NCI-H2029 (cell line): ENCODE results near the gene DUSP28.

Source experiments
- DNase-seq: peaks from one replicate; lab custom pipeline; 2025; lab: John Stamatoyannopoulos, UW

DUSP28 gene

DNA sequence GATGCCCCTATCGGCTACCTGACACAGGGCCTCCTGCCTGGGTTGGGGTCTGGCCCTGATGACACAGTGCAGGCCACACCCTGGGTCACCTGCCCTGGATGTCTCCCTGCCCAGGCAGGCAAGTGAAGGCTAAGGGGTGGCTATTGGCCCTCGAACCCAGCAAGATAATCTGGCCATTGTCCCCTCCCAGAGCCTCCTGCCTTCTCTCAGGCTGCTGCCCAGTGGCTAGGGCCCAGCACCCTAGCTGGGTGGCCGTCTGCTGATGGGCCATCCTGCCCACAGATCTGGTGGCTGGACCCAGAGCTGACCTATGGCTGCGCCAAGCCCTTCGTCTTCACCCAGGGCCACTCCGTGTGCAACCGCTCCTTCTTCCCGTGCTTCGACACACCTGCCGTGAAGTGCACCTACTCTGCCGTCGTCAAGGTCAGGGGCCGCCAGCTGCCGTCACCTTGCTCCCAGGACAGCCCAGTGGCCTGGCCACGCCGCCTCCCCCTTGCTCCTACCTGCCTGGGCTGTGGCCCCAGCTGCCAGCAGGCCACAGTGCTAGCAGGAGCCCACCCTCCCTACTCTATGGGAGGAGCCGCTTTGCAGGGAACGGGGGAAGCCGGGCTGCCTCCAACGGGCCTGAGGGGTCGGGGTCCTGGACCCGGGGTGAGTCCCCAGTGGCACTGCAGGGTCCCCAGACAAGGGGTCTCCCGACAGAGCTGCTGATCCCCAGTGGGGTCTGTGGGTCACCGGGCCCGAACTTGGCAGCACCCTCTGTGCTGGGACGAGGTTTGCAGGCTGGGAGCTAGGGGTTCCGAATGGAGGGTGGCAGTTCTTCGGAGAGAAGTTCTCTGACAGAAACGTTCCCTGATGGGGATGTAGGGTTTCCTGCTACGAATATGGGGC, 12.2 kb downstream of the DUSP28 start:
- no peak for DNase-seq

DNA sequence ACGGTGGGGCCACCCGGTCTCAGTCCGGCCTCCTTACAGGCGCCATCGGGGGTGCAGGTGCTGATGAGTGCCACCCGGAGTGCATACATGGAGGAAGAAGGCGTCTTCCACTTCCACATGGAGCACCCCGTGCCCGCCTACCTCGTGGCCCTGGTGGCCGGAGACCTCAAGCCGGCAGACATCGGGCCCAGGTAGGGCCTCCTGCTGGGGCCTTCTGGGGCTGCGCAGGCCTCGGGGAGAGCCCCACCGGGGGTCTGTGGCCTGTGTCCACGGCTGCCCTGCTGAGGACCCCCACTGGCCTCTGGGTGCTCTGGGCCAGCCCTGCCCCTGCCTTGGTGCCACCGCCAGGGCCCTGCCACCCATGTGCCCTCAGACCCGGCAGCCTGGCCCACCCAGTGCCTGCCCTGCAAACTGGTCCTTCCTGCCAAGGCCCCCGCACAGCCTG, 12.9 kb downstream of the DUSP28 start:
- no peak for DNase-seq

DNA sequence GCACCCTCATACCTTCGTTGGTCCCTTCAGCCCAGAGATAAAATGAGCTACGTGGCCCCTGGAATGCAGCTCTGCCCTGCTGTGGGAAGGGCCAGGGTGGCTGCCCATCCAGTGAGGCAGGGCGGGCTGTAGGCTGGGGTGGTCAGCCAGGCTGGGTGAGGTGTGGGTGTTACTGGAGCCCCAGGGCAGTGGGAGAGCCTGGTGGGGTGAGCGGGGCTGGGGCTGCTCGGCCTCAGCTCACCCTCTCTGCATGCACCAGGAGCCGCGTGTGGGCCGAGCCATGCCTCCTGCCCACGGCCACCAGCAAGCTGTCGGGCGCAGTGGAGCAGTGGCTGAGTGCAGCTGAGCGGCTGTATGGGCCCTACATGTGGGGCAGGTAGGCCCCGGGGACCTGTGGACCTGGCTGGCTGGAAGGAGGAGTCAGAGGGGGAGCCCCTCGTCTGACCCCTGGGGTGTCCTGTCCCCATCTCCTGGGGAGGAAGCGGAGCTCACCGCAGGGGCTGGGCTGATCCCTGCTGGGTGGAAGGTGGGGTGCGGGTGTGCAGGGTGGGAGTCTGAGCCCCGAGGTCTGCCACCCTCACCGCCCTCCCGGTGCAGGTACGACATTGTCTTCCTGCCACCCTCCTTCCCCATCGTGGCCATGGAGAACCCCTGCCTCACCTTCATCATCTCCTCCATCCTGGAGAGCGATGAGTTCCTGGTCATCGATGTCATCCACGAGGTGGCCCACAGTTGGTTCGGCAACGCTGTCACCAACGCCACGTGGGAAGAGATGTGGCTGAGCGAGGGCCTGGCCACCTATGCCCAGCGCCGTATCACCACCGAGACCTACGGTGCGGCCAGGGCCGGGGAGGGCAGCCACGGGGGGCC, 13.6 kb downstream of the DUSP28 start:
- no peak for DNase-seq

DNA sequence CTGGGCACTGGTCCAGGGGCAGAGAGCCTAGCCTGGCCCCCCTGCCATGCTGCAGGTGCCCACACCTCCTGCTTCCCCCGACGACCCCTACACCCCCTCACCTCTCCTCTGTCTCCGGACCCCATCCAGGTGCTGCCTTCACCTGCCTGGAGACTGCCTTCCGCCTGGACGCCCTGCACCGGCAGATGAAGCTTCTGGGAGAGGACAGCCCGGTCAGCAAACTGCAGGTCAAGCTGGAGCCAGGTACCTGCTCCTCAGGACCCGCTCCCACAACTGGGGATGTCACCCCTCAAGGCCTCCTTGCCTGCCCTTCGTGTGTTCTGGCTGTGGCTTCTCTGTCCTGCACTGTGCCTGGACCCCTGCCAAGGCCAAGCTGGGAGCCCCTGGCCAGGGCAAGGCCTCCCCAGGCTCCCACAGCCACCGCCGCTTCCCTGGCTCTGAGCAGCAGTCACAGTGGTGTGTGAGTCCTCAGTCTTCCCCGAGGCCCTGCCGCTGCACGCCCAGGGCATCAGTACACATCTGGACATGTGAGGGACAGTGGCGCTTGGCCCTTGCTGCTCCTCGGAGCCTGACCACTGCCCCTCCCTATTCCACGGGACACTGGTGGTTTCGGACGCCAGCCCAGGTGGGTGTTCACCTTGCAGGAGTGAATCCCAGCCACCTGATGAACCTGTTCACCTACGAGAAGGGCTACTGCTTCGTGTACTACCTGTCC, 14.4 kb downstream of the DUSP28 start:
- no peak for DNase-seq

DNA sequence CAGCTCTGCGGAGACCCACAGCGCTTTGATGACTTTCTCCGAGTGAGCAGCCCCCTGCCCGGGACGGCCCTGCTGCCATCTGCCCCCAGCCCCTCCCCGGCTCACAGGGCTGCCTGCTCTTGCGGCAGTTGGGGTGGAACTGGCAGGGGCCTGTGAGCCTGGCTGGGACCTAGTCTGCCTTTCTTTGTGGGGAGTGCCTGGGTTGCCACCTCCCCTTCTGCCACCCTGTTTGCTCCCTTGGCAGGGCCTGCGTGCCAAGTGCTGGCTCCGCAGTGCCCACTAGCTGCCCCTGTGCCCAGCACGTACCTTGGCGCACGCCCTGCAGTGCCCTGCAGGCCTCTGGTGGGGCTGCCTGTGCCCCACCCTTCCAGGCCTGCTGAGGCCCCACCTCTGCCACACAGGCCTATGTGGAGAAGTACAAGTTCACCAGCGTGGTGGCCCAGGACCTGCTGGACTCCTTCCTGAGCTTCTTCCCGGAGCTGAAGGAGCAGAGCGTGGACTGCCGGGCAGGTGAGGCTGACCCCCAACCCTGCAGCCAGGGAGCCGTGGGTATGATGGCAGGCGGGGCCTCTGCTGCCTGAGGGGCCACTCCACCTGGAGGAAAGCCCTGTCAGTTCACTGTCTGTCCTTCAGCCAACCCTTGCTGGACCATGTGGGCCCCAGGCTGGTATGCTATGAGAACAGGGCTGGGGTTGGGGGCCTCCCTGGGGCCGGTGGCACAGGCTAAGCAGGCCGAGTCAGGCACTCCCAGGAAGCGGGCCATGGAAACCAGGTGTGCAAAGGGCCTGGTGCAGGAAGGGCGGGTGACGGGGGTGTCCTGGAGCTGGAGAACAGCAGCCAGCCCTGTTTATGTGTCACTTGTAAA, 15.2 kb downstream of the DUSP28 start:
- DNase-seq: no peak

DNA sequence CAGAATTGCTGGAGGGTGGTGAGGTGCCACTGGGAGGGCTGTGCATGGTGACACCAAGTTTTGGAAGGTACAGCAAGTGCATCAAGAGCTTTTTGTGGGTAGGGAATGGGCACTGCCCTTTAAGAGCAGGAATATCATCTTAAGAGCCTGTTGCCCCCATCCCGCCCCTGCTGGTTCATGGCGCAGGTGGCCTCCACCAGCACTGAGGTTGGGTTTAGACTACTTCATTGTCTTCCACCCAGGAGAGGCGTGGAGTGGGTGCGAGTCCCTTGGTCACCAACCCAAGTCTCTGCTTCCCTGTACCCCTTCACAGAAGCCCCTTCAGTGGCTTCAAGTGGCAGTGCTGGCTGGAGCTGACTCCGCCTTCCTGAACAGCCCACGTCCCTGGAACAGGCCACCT, 15.9 kb downstream of the DUSP28 start:
- DNase-seq: no peak

DNA sequence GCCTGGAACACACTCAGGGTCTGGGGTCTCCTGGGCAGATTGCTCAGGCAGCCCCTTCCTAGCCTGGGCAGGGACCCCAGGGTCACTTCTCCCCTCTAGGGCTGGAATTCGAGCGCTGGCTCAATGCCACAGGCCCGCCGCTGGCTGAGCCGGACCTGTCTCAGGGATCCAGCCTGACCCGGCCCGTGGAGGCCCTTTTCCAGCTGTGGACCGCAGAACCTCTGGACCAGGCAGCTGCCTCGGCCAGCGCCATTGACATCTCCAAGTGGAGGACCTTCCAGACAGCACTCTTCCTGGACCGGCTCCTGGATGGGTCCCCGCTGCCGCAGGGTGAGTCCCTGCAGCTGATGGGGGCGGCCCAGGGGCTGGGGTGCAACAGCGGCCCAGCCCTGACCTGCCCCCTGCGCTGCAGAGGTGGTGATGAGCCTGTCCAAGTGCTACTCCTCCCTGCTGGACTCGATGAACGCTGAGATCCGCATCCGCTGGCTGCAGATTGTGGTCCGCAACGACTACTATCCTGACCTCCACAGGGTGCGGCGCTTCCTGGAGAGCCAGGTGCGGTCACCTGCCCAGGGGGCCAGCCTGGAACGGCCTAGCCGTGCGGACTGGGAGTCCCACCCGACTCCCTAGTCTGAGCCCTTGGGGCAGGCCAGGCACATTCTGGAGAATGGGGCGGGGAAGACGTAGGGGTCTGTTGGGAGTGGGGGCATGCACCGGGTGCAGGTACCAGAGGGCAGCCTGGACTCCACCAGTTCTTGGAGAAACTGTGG, 16.5 kb downstream of the DUSP28 start:
- DNase-seq: no peak

DNA sequence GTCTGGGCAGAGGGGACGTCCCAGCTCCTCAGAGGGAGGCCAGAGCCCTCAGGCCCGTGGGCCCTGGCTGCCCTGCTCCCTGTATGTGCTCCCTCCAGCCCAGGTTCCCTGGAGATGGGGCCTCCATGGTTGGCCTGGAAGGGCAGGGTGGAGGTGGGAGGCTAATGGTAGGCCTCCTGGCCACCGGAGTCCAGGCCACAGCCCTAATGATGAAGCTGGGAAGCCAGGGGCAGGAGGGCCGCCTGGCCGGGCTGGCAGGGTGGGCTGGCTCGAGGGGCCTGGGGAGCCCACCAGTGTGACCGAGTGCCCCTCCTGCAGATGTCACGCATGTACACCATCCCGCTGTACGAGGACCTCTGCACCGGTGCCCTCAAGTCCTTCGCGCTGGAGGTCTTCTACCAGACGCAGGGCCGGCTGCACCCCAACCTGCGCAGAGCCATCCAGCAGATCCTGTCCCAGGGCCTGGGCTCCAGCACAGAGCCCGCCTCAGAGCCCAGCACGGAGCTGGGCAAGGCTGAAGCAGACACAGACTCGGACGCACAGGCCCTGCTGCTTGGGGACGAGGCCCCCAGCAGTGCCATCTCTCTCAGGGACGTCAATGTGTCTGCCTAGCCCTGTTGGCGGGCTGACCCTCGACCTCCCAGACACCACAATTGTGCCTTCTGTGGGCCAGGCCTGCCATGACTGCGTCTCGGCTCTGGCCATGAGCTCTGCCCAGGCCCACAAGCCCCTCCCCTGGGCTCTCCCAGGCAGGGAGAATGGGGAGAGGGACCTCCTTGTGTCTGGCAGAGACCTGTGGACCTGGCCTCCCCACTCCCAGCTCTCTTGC, 17.3 kb downstream of the DUSP28 start:
- no peak for DNase-seq

DNA sequence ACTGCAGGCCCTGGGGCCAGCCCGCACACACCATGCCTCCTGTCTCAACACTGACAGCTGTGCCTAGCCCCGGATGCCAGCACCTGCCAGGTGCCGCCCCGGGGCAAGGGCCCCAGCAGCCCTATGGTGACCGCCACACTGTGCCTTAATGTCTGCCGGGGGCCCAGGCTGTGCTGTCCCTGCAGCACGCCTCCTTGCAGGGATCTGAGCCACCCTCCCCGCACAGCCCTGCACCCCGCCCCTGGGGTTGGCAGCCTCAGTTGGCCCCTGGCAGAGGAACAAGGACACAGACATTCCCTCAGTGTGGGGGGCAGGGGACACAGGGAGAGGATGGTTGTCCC, 17.9 kb downstream of the DUSP28 start:
- no peak for DNase-seq

DNA sequence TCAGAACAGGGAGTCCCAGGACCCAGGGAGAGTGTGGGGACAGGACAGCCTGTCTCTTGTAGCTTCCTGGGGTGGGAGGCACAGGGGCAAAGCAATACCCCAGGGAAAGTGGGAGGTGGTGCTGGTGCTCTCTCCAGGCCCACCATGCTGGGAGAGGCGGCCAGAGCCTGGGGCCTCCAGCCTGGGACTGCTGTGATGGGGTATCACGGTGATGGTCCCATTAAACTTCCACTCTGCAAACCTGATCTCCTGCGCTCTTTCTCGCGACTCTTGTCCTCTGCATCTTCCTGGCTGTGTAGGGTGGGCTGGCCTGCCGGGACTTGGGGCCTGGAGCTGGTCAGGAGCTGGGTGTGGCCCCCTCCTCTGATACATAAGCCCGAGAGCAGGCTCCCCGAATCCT, 18.3 kb downstream of the DUSP28 start:
- DNase-seq: no peak

DNA sequence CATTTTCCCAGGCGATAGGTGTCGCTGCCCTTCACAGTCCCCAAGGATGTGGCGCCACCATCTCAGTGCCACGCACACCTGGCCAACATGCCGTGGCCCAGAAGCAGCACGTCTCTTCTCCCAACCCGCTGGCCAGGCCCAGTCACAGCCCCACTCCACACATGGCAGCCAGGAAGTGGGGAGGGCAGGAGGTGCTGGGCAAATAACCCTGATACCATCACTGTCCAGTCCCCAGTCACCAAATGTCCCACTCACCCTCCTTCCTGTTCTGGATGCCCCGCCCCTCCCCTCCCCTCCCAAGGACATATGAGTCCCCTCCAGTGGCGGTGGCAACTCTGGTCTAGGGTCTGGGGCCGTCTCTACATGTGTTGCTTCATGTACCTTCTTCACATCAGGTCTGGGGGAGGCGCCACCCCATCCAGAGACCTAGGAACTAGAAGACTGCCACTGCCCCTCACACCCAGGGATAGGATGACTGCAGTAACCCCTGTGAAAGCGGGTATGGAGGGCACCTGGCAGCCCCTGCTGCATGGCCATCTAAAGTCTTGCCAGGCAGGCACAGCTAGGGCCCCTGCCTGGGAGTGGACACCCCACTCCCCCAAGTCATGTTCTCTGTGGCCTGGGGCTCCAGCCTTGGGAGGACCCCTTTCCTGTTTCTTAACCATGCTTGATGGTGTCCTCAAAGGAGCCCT, 19.1 kb downstream of the DUSP28 start:
- DNase-seq: no peak

DNA sequence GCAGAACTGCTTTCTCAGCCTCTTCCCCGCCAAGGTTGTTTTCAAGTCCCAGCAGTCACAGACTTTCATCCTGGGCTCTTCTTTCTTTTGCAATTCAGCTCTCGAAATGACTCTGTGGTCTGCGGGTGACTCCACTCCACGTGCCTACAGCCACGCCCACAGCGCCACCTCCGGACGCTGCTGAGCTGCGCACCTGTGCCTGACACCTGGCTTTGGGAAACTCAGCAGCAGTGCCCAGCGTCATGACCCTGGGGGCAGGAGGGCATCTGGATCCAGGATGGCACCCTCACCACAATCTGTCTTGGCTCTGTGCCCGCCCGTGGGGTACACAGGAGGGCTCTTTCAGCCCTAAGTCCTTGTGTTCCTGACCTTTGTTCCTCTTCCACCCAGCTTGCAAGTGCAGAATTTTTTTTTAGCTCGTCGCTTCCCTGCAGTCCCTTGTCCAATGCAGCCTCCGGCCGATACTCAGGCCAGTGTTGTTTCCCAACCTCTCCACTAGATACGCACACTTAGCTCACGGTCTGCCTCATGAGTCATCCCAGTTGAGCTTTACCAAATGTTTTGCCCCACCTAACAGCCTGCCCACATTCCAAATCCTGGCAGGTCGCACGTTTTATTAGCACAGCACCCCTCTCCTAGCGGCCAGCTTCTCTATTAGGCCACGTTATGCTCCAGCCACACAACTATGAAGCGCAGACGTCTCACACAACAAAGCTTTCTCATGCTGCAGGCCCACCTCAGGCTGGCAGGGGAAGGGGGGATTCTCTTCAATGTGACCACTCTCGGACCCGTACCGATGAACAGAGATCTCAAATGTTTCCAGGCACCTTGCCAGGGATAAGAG, 19.8 kb downstream of the DUSP28 start:
- peak; percentile 22 for DNase-seq

DNA sequence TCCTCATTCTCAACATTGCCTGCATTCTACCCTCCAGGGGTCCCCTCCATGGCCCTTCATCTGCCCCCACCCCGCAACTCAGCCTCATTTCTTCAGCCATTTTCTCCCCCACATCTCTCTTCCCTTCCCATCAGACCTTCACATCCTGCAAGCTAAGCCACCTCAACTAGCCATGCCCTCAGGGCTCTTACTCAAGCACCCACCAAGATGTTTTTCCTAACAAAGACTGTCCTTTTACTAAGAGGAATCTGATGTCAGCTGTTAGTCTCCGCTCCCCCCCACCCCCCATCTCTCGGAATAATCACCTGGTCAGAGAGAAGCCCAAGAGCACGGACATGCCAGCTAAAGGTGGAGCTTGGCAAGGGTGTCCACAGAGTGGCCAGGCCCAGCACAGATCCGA, 21.7 kb downstream of the DUSP28 start:
- no peak for DNase-seq

DNA sequence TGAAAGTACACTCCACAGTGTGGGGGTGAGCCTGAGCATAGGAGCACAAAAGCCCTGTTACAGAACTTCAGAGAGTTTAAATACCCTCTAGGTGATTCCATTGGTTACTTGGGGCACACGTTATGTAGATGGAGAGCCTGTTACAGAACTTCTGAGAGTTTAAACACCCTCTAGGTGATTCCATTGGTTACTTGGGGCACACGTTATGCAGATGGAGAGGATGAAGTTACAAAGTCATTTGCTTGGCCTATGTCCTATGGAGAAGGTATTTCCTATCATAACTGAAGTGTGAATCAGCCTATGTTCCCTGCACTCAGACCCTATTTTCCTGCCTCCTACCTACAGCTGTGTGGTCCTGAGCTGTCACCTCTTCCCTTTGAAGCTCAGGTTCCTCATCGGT, 22.6 kb downstream of the DUSP28 start:
- DNase-seq: no peak

DNA sequence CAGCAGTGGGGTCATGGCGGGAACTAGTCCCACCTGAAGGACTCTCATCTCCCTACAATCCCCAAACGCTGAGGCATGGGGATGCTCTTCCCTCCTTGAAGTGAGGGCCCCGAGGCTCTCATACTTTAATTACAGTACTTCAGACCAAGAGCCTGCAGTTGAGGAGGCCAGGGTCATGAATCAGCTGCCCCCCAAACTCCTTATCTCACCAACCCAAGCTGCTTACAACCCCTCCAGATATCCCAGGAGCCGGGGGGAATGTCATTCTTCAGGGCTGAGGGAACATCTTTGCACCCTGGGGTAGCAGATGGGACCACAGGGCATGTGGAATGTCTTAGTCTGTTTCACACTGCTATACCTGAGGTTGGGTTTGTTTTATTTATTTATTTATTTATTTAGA, 23.6 kb downstream of the DUSP28 start:
- no peak for DNase-seq

DNA sequence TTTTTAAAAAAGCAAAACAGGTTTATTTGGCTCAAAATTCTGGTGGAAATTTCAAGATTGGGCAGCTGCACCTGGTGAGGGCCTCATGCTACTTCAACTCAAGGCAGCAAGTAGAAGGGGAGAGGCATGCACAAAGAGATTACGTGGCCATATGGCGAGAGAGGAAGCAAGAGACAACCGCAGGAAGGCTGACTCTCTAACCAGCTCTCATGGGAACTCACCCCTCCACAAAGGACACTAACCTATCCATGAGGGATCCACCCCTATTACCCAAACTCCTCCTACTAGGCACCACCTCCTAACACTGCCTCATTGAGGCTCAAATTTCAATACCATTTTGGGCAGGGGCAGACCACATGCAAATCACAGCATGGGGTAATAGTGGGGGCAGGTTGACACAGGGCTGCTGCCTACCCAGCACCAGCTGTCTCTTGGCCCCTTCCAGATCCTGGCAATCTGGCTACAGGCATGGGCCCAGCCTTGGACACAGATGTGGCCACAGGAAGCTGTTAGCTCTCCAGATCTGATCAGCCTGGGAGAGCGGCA, 24.4 kb downstream of the DUSP28 start:
- DNase-seq: peak; percentile 20

DNA sequence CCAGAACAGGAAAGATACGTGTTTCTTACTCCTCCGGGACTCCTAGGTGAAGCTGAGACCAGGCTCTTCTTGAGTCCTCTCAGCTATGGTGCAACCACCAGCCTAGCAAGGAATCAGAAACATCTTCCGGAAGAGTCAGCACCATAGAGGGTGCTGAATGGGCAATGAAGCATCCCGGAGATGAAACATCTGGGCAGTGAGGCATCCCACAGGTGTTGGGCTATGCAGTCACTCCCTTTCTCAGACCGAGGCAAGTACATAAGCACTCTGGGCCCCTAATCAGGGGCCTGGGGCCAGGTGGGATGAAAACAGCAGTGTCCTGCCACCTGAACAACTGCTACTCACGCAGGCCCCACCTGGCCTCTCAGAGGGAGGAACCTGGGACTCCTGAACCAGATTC, 24.9 kb downstream of the DUSP28 start:
- no peak for DNase-seq

DNA sequence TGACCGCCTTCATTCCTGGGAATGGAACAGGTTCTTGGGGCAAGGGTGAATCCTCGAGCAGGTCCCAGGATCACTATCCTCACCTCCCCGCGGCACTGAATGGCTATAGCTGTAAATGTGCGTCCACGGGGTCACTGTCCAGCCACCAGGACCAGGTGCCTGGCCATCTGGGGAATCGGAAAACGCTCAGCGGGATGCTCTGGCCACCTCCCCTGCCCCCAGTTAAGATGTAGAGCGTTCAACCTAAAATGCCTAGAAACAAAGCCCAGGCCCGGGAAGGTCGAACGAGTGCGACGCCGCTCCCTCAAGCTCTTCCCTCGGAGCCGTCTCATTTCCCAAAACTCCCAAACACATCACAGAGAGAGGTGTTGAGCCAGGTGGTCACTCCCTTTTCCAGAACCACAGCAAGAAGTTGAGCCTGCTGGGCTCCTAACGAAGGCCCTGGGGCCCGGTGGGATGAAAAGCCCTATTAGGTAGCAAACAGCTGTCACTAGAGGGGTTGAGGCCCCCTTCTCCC, 25.6 kb downstream of the DUSP28 start:
- no peak for DNase-seq
